Fibroblast of the aortic adventitia (primary cell): ENCODE results near the gene TEX35. TPM values are rescaled to one million over a fixed set of nuclear protein-coding genes. Genes with fewer than 3 reads are reported as not detected.
A peak's percentile ranks its signal among the peaks of the same experiment; 100 is the strongest.

Experiments
- DNase-seq: peaks from one replicate; pipeline ENCODE4 v3.0.0-alpha.2; 2010; ENCODE audit warnings: low read depth
- H3K4me3 ChIP-seq: 2 replicates; pipeline ENCODE4 v1.5.1; 2011; ENCODE audit warnings: low read depth, mild to moderate bottlenecking, control low read depth, low read length, moderate library complexity
- CTCF ChIP-seq: IDR thresholded peaks from 2 replicates; pipeline ENCODE4 v1.5.1; 2011; ENCODE audit warnings: mild to moderate bottlenecking, low read length, control low read depth, inconsistent platforms; ENCODE audit not compliant: insufficient read depth
- total RNA-seq: library from RNA; depleted of rRNA; stranded (reverse); fragments of >200 nt; gene quantifications from 2 replicates; pipeline ENCODE4 v1.2.3, GENCODE V29; 2012; ENCODE audit warnings: low replicate concordance

TEX35 gene
- total RNA-seq, 1 donor, result not detected

GRCh38 chr1:178528228-178528952 lies 15.5 kb downstream of the TEX35 start:
- no peak for TF ChIP-seq CTCF
- no peak for DNase-seq
- H3K4me3 ChIP-seq, result no peak overlapping the region

GRCh38 chr1:178528953-178529335 lies 16.0 kb downstream of the TEX35 start:
- H3K4me3 ChIP-seq, result no peak overlapping the region
- no peak for DNase-seq
- TF ChIP-seq CTCF, result no peak

- no peak for TF ChIP-seq CTCF
- no peak for DNase-seq
- H3K4me3 ChIP-seq, result no peak overlapping the region
These were observed 16.6 kb downstream of the TEX35 start for GRCh38 chr1:178529364-178530036.

GRCh38 chr1:178530037-178530402 lies 17.1 kb downstream of the TEX35 start:
- peak; percentile 44 for DNase-seq
- H3K4me3 ChIP-seq, result no peak overlapping the region
- no peak for TF ChIP-seq CTCF

GRCh38 chr1:178530502-178530901 lies 17.6 kb downstream of the TEX35 start:
- no peak for TF ChIP-seq CTCF
- no peak overlapping the region for H3K4me3 ChIP-seq
- no peak for DNase-seq

GRCh38 chr1:178531887-178532286 lies 19.0 kb downstream of the TEX35 start:
- TF ChIP-seq CTCF, result no peak
- no peak overlapping the region for H3K4me3 ChIP-seq
- DNase-seq, result no peak

- peak; percentile 88 for TF ChIP-seq CTCF
- H3K4me3 ChIP-seq, result no peak overlapping the region
- DNase-seq, result peak; percentile 85
These were observed 19.5 kb downstream of the TEX35 start for GRCh38 chr1:178532392-178532791.
